ENCODE results near the gene SYT7.

GRCh38 chr11:61536676-61537270 lies 44.1 kb downstream of the SYT7 start:
- TF ChIP-seq, protein P1, sequence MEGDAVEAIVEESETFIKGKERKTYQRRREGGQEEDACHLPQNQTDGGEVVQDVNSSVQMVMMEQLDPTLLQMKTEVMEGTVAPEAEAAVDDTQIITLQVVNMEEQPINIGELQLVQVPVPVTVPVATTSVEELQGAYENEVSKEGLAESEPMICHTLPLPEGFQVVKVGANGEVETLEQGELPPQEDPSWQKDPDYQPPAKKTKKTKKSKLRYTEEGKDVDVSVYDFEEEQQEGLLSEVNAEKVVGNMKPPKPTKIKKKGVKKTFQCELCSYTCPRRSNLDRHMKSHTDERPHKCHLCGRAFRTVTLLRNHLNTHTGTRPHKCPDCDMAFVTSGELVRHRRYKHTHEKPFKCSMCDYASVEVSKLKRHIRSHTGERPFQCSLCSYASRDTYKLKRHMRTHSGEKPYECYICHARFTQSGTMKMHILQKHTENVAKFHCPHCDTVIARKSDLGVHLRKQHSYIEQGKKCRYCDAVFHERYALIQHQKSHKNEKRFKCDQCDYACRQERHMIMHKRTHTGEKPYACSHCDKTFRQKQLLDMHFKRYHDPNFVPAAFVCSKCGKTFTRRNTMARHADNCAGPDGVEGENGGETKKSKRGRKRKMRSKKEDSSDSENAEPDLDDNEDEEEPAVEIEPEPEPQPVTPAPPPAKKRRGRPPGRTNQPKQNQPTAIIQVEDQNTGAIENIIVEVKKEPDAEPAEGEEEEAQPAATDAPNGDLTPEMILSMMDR (IDR thresholded peaks at IDR 0.05), result no peak
- no peak for TF ChIP-seq POLR2A (IDR thresholded peaks at IDR 0.05)
